ENCODE results near the gene SLC2A4RG.

The SLC2A4RG gene

DNA sequence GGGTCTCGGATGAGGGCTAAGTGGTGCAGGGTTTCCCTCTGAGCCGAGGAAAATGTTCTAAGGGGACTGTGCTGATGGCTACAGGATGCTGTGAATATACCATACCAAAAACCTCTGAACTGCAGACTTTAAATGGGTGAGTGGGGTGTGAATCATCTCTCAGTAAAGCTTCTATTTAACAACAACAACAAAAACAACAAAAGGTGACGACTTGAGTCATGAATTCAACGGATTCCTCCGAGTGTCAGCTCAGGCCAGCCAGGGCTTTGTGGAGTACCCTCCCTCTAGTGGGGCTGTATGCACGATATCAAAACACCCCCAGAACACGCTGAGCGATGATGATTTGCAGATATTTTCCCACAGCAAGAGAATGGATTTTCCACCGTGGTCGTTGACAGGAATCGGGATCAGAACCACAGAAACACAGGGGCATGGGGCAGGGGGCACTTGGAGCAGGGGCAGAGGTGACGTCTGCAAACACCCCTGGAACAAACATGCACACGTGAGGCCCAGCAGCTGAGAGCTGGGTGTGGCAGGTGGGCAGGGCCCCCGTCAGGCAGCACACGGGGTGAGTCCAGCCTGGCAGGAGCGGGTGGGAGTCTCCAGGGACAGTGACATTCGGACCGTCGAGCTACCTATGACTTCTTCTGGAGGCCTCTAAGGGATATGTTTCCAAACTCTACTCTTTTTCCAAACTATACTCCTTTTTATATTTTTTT lies 38.6 kb downstream of the SLC2A4RG start:
- no peak for DNase-seq (ENCODE audit: low read depth)
- TF ChIP-seq, protein P1, sequence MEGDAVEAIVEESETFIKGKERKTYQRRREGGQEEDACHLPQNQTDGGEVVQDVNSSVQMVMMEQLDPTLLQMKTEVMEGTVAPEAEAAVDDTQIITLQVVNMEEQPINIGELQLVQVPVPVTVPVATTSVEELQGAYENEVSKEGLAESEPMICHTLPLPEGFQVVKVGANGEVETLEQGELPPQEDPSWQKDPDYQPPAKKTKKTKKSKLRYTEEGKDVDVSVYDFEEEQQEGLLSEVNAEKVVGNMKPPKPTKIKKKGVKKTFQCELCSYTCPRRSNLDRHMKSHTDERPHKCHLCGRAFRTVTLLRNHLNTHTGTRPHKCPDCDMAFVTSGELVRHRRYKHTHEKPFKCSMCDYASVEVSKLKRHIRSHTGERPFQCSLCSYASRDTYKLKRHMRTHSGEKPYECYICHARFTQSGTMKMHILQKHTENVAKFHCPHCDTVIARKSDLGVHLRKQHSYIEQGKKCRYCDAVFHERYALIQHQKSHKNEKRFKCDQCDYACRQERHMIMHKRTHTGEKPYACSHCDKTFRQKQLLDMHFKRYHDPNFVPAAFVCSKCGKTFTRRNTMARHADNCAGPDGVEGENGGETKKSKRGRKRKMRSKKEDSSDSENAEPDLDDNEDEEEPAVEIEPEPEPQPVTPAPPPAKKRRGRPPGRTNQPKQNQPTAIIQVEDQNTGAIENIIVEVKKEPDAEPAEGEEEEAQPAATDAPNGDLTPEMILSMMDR (IDR thresholded peaks at IDR 0.05; ENCODE audit: low read depth, low read length, missing control alignments): no peak
- H3K4me3 ChIP-seq (ENCODE audit: low read depth, low read length): no peak overlapping the region

GRCh38 chr20:63778857-63779256 lies 39.3 kb downstream of the SLC2A4RG start:
- H3K4me3 ChIP-seq (ENCODE audit: low read depth, low read length): no peak overlapping the region
- TF ChIP-seq, protein P1 (IDR thresholded peaks at IDR 0.05; ENCODE audit: low read depth, low read length, missing control alignments): no peak
- DNase-seq (ENCODE audit: low read depth): no peak

DNA sequence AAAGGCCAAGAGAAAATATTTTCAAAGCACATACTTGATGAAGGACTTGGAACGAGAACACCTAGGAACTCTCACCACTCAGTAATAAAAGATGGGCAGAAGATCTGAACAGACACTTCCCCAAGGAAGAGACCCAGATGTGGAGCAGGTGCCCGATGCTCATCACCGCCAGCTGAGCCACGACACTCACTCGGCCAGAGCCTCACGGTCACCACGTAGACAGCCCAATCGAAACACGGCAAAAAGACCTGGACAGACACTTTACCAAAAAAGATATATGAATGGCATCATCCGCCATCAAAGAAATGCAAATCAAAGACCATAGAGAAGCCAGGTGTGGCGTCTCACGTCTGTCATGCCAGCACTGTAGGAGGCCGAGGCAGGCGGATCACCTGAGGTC lies 41.6 kb downstream of the SLC2A4RG start:
- TF ChIP-seq, protein P1 (IDR thresholded peaks at IDR 0.05; ENCODE audit: low read depth, low read length, missing control alignments): no peak
- no peak for DNase-seq (ENCODE audit: low read depth)
- no peak overlapping the region for H3K4me3 ChIP-seq (ENCODE audit: low read depth, low read length)

DNA sequence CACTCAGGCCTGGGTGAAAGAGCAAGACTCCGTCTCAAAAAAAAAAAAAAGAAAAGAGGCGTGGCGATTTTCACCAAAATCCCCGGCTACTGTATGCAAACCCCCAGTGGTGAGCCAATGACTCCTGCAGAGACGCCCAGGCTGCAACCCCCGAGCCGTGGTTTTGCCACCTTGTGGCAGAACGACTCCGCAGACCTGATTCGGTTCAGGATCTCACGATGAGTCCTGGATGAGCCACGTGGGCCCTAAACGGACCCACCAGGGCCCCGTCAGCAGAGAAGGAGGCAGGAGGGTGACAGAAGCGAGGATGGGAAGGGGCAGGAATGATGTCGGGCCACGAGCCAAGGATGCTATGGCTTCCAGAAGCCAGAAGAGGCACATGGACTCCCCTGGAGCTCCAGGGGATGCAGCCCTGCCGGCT lies 42.5 kb downstream of the SLC2A4RG start:
- H3K4me3 ChIP-seq (ENCODE audit: low read depth, low read length): no peak overlapping the region
- peak; percentile 51 for DNase-seq (ENCODE audit: low read depth)
- TF ChIP-seq, protein P1 (IDR thresholded peaks at IDR 0.05; ENCODE audit: low read depth, low read length, missing control alignments): peak; percentile 23

GRCh38 chr20:63782521-63782971 lies 43.0 kb downstream of the SLC2A4RG start:
- TF ChIP-seq, protein P1 (IDR thresholded peaks at IDR 0.05; ENCODE audit: low read depth, low read length, missing control alignments): no peak
- DNase-seq (ENCODE audit: low read depth): no peak
- H3K4me3 ChIP-seq (ENCODE audit: low read depth, low read length): no peak overlapping the region

DNA sequence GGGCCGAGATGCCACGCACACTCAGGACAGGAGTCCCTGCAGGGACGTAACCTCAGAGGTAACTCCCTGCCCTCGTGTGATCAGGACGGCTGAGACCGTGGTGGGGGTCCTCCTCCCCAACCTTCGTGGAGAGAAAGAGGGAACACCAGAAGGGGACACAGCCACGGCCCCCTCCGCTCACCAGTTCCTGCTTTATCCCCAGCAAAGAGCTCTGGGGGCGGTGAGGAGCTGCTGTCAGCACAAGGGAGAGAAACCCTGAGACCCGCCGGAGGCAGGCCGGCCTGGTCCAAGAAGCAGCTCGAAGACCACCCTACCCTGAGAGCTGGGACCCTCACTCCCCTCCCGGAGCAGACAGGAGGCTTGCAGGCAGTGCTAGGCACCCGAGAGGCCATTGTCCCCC lies 44.4 kb downstream of the SLC2A4RG start:
- no peak for DNase-seq (ENCODE audit: low read depth)
- no peak overlapping the region for H3K4me3 ChIP-seq (ENCODE audit: low read depth, low read length)
- TF ChIP-seq, protein P1 (IDR thresholded peaks at IDR 0.05; ENCODE audit: low read depth, low read length, missing control alignments): no peak

DNA sequence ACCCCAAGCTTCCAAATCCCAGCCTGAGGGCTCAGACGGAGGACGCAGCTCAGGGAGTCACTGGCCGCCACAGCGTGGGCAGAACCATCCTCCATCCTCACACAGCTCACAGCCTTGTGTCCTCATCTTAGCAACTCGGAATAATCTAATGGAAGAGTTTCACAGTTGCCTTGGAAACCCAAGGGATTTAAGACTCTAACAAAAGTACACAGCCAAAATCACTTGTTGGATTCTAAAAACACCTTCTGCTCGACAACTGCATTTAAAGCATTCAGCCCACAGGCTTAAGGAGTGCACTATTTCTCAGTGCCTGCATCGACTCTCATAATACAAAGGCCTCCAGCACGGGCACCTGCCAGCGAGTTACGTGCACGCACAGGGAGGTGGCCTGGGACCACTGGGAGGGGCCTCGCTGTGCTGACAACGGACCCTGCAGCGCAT lies 46.1 kb downstream of the SLC2A4RG start:
- no peak for DNase-seq (ENCODE audit: low read depth)
- TF ChIP-seq, protein P1 (IDR thresholded peaks at IDR 0.05; ENCODE audit: low read depth, low read length, missing control alignments): no peak
- H3K4me3 ChIP-seq (ENCODE audit: low read depth, low read length): no peak overlapping the region
